NT2/D1 (cell line): ENCODE data around the gene CLTA.

Experiments
- YY1 ChIP-seq: IDR thresholded peaks from 2 replicates; pipeline ENCODE4 v1.6.1; 2011; ENCODE audit not compliant: insufficient read length, insufficient read depth
- ZNF274 ChIP-seq: IDR thresholded peaks from 2 replicates; pipeline ENCODE4 v1.6.1; 2011; ENCODE audit warnings: mild to moderate bottlenecking, low read depth, low read length

- TF ChIP-seq YY1, result no peak
- no peak for TF ChIP-seq ZNF274
Measured at GRCh38 chr9:36166168-36166927, 24.4 kb upstream of the CLTA start.
